Gastrocnemius medialis (tissue), 4 donors: ENCODE measurements around the gene SH2D2A.

ENCODE experiments used
- POLR2A ChIP-seq, 2 donors: fragments of 450-650 bp; IDR thresholded peaks; one replicate each; pipeline ENCODE4 v1.6.1; 2017; ENCODE audit warnings: antibody characterized with exemption in 2 of 2, mild to moderate bottlenecking in 2 of 2, moderate library complexity in 2 of 2
- TF ChIP-seq, protein P1 (sequence below), 5 experiments: fragments of 450-650 bp in 3 of 5; fragments of 200-600 bp in 2 of 5; sonication (generic) in 2 of 5; IDR thresholded peaks in 4 of 5; conservative IDR thresholded peaks in 1 of 5; 1 replicate in 4 of 5; 2 replicates in 1 of 5; pipeline ENCODE4 v1.5.1; 2016 to 2019; ENCODE audit warnings: antibody characterized with exemption in 5 of 5, mild to moderate bottlenecking in 3 of 5, moderate library complexity in 3 of 5

DNA sequence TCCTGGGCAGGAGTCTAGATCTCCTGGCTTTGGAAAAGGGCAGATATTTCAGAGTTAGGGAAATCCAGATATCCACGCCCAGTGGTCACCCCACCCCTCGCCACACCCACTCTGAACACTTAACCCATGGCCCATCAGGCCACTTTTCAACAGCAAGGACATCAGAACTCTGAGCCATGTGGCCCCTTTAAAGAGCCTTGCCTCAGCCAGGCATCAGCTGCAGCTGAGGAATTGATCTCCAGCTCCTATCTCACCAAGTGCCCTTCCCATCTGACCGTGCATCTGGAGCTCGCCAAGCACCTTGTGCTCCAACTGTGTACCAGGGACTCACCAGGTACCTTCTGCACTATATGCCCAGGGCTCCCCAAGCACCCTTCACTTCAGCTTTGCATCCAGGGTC is 20.2 kb upstream of the SH2D2A start:
- TF ChIP-seq, protein P1, sequence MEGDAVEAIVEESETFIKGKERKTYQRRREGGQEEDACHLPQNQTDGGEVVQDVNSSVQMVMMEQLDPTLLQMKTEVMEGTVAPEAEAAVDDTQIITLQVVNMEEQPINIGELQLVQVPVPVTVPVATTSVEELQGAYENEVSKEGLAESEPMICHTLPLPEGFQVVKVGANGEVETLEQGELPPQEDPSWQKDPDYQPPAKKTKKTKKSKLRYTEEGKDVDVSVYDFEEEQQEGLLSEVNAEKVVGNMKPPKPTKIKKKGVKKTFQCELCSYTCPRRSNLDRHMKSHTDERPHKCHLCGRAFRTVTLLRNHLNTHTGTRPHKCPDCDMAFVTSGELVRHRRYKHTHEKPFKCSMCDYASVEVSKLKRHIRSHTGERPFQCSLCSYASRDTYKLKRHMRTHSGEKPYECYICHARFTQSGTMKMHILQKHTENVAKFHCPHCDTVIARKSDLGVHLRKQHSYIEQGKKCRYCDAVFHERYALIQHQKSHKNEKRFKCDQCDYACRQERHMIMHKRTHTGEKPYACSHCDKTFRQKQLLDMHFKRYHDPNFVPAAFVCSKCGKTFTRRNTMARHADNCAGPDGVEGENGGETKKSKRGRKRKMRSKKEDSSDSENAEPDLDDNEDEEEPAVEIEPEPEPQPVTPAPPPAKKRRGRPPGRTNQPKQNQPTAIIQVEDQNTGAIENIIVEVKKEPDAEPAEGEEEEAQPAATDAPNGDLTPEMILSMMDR (IDR thresholded peaks at IDR 0.05 in 4 of 5, conservative IDR thresholded peaks at IDR 0.05 in 1 of 5): no peak
- TF ChIP-seq POLR2A (IDR thresholded peaks at IDR 0.05): no peak
